Progenitor cell of endocrine pancreas (in vitro differentiated cells): ENCODE results near the gene RNU2-63P. TPM values are rescaled to one million over a fixed set of nuclear protein-coding genes. Genes with fewer than 3 reads are reported as not detected.
"Not testable (repeated sequence)": the region's sequence is repeated elsewhere in the genome, so short reads cannot be mapped to it uniquely, and the experiment has no call there.

ENCODE experiments used
- DNase-seq: peaks from one replicate; pipeline ENCODE4 v3.0.0; 2021; ENCODE audit warnings: low spot score; ENCODE audit not compliant: unreplicated experiment
- H3K27ac Mint-ChIP-seq: 2 replicates; pipeline ENCODE4 v1.8.0; 2021; ENCODE audit warnings: mild to moderate bottlenecking, moderate library complexity, mixed read lengths
- H3K27me3 Mint-ChIP-seq: 2 replicates; pipeline ENCODE4 v1.8.0; 2021; ENCODE audit warnings: mixed read lengths
- H3K36me3 Mint-ChIP-seq: 2 replicates; pipeline ENCODE4 v1.8.0; 2022; ENCODE audit warnings: mixed read lengths; ENCODE audit not compliant: insufficient read depth
- H3K4me1 Mint-ChIP-seq: 2 replicates; pipeline ENCODE4 v1.8.0; 2021; ENCODE audit warnings: low read depth, mixed read lengths
- H3K4me3 Mint-ChIP-seq: 2 replicates; pipeline ENCODE4 v1.8.0; 2021; ENCODE audit warnings: low read depth, mild to moderate bottlenecking, moderate library complexity, mixed read lengths
- H3K9me3 Mint-ChIP-seq: 2 replicates; pipeline ENCODE4 v1.8.0; 2021; ENCODE audit warnings: low read depth, mixed read lengths
- CTCF ChIP-seq: fragments of 200-600 bp; sonication (generic); IDR thresholded peaks from one replicate; pipeline ENCODE4 v1.5.0; 2021; ENCODE audit warnings: antibody characterized with exemption, mild to moderate bottlenecking; ENCODE audit not compliant: unreplicated experiment
- total RNA-seq: library from RNA; stranded (reverse); gene quantifications from 2 replicates; pipeline ENCODE4 v1.2.1, GENCODE V29; 2021

The RNU2-63P gene
- total RNA-seq, 1 donor from 2014 or later = 2.8 TPM

DNA sequence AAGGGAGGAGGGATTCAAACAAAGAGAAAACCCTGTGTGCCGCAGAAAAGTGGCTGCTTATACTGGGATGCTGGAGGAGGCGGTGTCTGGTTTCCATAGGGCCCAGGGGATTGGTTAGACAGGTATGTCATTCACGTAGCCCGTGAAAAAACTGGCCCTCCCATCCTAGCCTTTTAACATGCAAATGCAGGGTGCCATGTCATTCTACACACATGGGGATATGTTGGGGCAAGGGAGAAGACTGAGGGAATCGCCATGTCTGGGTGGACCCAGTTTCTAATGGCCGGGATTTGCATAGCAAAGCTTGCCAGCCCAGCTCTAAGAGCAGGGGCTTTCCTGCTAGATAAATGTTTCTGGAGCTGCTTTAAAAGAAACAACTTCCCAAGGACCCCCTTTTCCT is 8.2 kb upstream of the RNU2-63P start:
- Mint-ChIP-seq H3K27ac (no peak overlapping the region), H3K4me3 (no peak overlapping the region)

DNA sequence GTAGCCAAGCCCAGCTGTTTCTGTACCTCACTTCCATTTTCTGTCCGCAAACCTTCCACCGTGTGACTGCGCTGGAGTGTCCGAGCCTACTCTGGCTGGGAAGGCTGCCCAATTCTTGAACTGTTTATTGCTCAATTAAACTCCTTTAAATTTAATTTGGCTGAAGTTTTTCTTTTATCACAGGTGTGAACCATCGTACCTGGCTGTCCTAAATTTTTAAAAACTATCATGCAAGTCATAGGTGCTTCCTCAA is 6.2 kb upstream of the RNU2-63P start:
- Mint-ChIP-seq H3K4me1 (peaks cover 10% of the 10 kb centered on the region), H3K9me3 (no peaks in the 10 kb centered on the region), H3K27me3 (peaks cover 3% of the 10 kb centered on the region), H3K27ac (no peak overlapping the region), H3K36me3 (peaks cover 4% of the 10 kb centered on the region), H3K4me3 (no peak overlapping the region)
- DNase-seq = no peak
- TF ChIP-seq CTCF = no peak

More for the DNA sequence above, 8.2 kb upstream of the RNU2-63P start:
- Mint-ChIP-seq H3K27me3 (no peaks in the 10 kb centered on the region), H3K4me1 (peaks cover 7% of the 10 kb centered on the region), H3K9me3 (no peaks in the 10 kb centered on the region), H3K36me3 (peaks cover 16% of the 10 kb centered on the region)
- no peak for TF ChIP-seq CTCF
- no peak for DNase-seq

DNA sequence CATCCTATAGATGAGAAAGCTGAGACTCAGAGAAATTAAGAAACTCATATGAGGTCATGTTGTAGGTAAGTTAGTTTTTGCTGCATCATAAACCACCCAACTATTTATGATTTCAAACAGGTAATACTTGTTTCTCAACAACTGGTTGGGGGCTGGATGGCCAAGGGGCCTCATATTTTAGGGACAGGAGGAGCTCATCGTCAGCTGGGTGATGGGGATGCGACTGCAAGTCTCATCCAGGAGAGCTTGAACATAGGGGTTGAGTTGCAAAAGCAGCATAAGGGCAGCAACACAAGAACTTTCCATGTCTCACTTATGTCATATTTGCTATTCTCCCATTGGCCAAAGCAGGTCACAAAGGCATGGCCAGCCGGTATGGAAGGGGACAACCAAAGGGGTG is 3.6 kb upstream of the RNU2-63P start:
- H3K27ac Mint-ChIP-seq = no peak overlapping the region
- peaks cover 10% of the 10 kb centered on the region for H3K4me1 Mint-ChIP-seq
- DNase-seq = no peak
- TF ChIP-seq CTCF = no peak
- peaks cover 3% of the 10 kb centered on the region for H3K36me3 Mint-ChIP-seq
- H3K27me3 Mint-ChIP-seq = peaks cover 5% of the 10 kb centered on the region
- H3K4me3 Mint-ChIP-seq = no peak overlapping the region
- H3K9me3 Mint-ChIP-seq = no peaks in the 10 kb centered on the region

DNA sequence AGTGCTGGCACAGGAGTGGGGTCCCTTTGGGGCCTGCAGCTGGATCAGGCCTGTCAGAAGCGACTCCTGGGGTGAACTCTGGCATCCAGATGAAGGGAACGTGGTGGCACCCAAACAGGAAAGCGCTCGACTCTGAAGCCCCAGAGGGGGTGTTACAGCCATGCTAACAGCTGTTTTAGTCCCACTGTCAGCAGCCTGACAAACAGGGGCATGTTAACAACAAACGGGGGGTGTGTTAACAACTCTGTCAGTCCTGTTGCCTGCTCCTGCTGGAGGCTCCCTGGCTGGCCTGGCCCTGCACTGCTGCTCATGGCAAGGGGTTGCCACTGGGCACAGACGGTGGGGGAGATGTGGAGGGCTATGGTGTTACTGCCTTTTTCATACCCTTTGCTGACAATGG is 2.6 kb upstream of the RNU2-63P start:
- Mint-ChIP-seq H3K4me1 (peaks cover 8% of the 10 kb centered on the region), H3K27ac (peak overlapping the region; percentile 59)
- no peak for TF ChIP-seq CTCF

DNA sequence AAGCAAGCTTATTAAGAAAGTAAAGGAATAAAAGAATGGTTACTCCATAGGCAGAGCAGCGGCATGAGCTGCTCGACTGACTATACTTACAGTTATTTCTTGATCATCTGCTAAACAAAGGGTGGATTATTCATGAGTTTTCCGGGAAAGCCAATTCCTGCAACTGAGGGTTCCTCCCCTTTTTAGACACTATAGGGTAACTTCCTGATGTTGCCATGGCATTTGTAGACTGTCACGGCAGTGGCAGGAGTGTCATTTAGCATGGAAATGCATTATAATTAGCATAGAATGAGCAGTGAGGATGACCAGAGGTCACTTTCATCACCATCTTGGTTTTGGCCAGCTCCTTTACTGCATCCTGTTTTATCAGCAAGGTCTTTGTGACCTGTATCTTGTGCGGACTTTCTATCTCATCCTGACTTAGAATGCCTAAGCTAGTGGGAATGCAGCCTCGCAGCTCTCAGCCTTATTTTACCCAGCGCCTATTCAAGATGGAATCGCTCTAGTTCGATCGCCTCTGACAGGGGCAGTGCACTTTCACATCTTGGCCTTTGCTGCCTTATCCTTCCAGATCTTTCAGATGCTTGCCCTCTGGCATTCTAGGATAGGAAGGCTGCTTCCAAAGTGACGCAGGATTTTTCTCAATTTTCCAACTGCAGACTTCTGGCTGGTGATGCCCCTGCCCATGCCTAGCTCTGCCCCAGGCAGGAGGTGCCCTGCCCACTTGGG is 1.9 kb upstream of the RNU2-63P start:
- not testable (repeated sequence) for H3K27ac Mint-ChIP-seq, DNase-seq, H3K4me1 Mint-ChIP-seq, H3K36me3 Mint-ChIP-seq, H3K27me3 Mint-ChIP-seq, H3K9me3 Mint-ChIP-seq
- H3K4me3 Mint-ChIP-seq = peak overlapping the region; percentile 95

More for the DNA sequence above, 2.6 kb upstream of the RNU2-63P start:
- peaks cover 3% of the 10 kb centered on the region for H3K36me3 Mint-ChIP-seq
- H3K27me3 Mint-ChIP-seq = peaks cover 5% of the 10 kb centered on the region
- H3K9me3 Mint-ChIP-seq = no peaks in the 10 kb centered on the region
- no peak overlapping the region for H3K4me3 Mint-ChIP-seq
- no peak for DNase-seq

GRCh38 chr2:88017780-88018038 is 1.4 kb upstream of the RNU2-63P start:
- H3K27ac Mint-ChIP-seq = peak overlapping the region; percentile 100
- not testable (repeated sequence) for DNase-seq, H3K9me3 Mint-ChIP-seq, H3K4me1 Mint-ChIP-seq, H3K27me3 Mint-ChIP-seq, H3K36me3 Mint-ChIP-seq
- H3K4me3 Mint-ChIP-seq = peak overlapping the region; percentile 95
